Testis (tissue), 3 donors: ENCODE data around the gene FBXO40. TPM values are rescaled to one million over a fixed set of nuclear protein-coding genes. Genes with fewer than 3 reads are reported as not detected.
"Not testable (repeated sequence)": the region's sequence is repeated elsewhere in the genome, so short reads cannot be mapped to it uniquely, and the experiment has no call there.

Experiments used
- DNase-seq: peaks from one replicate; pipeline ENCODE4 v3.0.0-alpha.2; 2019
- H3K27ac ChIP-seq, 2 donors: fragments of 200-600 bp; sonication (generic); one replicate each; pipeline ENCODE4 v1.5.1; 2019
- H3K27me3 ChIP-seq: fragments of 200-600 bp; sonication (generic); one replicate; pipeline ENCODE4 v1.5.1; 2019
- H3K36me3 ChIP-seq: fragments of 200-600 bp; sonication (generic); one replicate; pipeline ENCODE4 v1.5.1; 2017; ENCODE audit warnings: low read depth; ENCODE audit errors: missing control alignments
- H3K4me1 ChIP-seq: fragments of 200-600 bp; sonication (generic); one replicate; pipeline ENCODE4 v1.5.1; 2019
- H3K4me3 ChIP-seq, 2 donors: fragments of 200-600 bp; sonication (generic); one replicate each; pipeline ENCODE4 v1.5.1; 2017 to 2019
- H3K9me3 ChIP-seq: fragments of 200-600 bp; sonication (generic); one replicate; pipeline ENCODE4 v1.5.1; 2017
- CTCF ChIP-seq, 3 experiments: fragments of 450-650 bp in 2 of 3; fragments of 200-600 bp in 1 of 3; sonication (generic) in 1 of 3; IDR thresholded peaks; one replicate each; pipeline ENCODE4 v1.5.1; 2016 to 2019; ENCODE audit warnings: antibody characterized with exemption in 3 of 3, mild to moderate bottlenecking in 2 of 3, moderate library complexity in 1 of 3
- POLR2A ChIP-seq: fragments of 450-650 bp; IDR thresholded peaks from one replicate; pipeline ENCODE4 v1.6.1; 2017; ENCODE audit warnings: antibody characterized with exemption, mild to moderate bottlenecking, moderate library complexity
- WGBS, 2 donors: methylation state at CpG; one replicate each; pipeline ENCODE4 v1.1.5; 2018; 5-methylcytosine and 5-hydroxymethylcytosine counted together
- intact Hi-C: fragments of 100-400 bp; cut with DNase I; formaldehyde crosslinking; loops from one replicate; pipeline ENCODE4 v1.15.1; 2023; ENCODE audit warnings: low total_unique reads
- polyA plus RNA-seq: library from polyadenylated mRNA; stranded (reverse); fragments of 350-450 nt; fragmentation: Illumina TruSeq; extraction: RNeasy Lipid Tissue Mini Kit (QIAGEN cat#74804); gene quantifications from one replicate; pipeline ENCODE4 v1.2.3, GENCODE V29; 2014; ENCODE audit warnings: low read depth, low replicate concordance; ENCODE audit not compliant: insufficient read depth
- total RNA-seq, 2 donors: library from RNA; depleted of rRNA; stranded (reverse); fragments of >200 nt; gene quantifications; one replicate each; pipeline ENCODE4 v1.2.3, GENCODE V29; 2016

FBXO40 gene
- total and polyA plus RNA-seq, 3 donors from 2014 or later = 0.31 to 0.68 (median 0.61) TPM

- Histone ChIP-seq H3K36me3 (no peaks in the 10 kb centered on the region), H3K4me1 (no peaks in the 10 kb centered on the region), H3K27me3 (no peaks in the 10 kb centered on the region), H3K4me3 (no peak overlapping the region), H3K27ac (no peak overlapping the region), H3K9me3 (no peaks in the 10 kb centered on the region)
- DNase-seq = no peak
- TF ChIP-seq POLR2A (no peak), CTCF (IDR thresholded peaks at IDR 0.05) (no peak)
- 76 to 89% methylated on average over 6 of the region's 6 CpGs for WGBS, 2 donors
- intact Hi-C loops = no loop called here
These were observed 18.7 kb upstream of the FBXO40 start for GRCh38 chr3:121574449-121574848.

GRCh38 chr3:121581691-121582090 is 11.5 kb upstream of the FBXO40 start:
- 67 to 69% methylated on average over 2 of the region's 2 CpGs for WGBS, 2 donors
- H3K4me3 ChIP-seq = no peak overlapping the region
- H3K9me3 ChIP-seq = no peaks in the 10 kb centered on the region
- H3K36me3 ChIP-seq = no peaks in the 10 kb centered on the region
- no peak overlapping the region for H3K27ac ChIP-seq
- no peaks in the 10 kb centered on the region for H3K4me1 ChIP-seq
- intact Hi-C loops = no loop called here
- no peak for TF ChIP-seq CTCF (IDR thresholded peaks at IDR 0.05)
- TF ChIP-seq POLR2A = no peak
- H3K27me3 ChIP-seq = no peaks in the 10 kb centered on the region
- DNase-seq = no peak

- intact Hi-C loops = no loop called here
- 91 to 100% methylated on average over 1 of the region's 1 CpG for WGBS, 2 donors
- no peak for DNase-seq
- H3K4me3 ChIP-seq = no peak overlapping the region
- H3K9me3 ChIP-seq = no peaks in the 10 kb centered on the region
- TF ChIP-seq CTCF (IDR thresholded peaks at IDR 0.05) (no peak), POLR2A (no peak)
- H3K4me1 ChIP-seq = no peaks in the 10 kb centered on the region
- H3K27me3 ChIP-seq = no peaks in the 10 kb centered on the region
- H3K27ac ChIP-seq = no peak overlapping the region
- H3K36me3 ChIP-seq = no peaks in the 10 kb centered on the region
These were observed 8.8 kb upstream of the FBXO40 start for GRCh38 chr3:121584418-121584817.

- intact Hi-C loops = not testable (repeated sequence)
These were observed 627 bp downstream of the FBXO40 start for GRCh38 chr3:121593806-121594205.

DNA sequence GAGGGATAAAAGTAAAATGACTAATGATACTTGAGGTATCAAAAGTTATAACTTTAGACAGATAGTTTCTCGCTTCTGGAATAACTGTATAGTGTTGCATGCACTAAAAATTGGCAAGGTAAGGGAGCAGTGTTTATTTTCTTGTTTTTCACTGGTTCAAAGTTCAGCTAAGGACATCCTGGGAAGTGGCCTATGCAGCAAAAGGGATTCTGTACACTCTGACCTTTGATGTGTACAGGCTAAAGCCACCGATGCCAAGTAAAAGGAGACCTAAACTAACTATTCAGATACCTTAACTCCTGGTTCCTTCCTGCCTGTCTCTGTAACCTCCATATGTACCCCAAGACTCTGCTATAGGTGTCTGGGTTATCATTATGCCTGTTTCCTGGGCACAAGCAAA is 1.7 kb downstream of the FBXO40 start:
- TF ChIP-seq CTCF (IDR thresholded peaks at IDR 0.05) (no peak), POLR2A (no peak)
- Histone ChIP-seq H3K27ac (no peak overlapping the region), H3K36me3 (no peaks in the 10 kb centered on the region), H3K27me3 (no peaks in the 10 kb centered on the region), H3K4me3 (no peak overlapping the region), H3K9me3 (no peaks in the 10 kb centered on the region), H3K4me1 (peaks cover 12% of the 10 kb centered on the region)
- no peak for DNase-seq
- WGBS, 2 donors = 64 to 67% methylated on average over 2 of the region's 2 CpGs
- intact Hi-C loops = no loop called here

More at GRCh38 chr3:121593806-121594205, 627 bp downstream of the FBXO40 start:
- DNase-seq, H3K9me3 ChIP-seq, H3K27ac ChIP-seq, H3K27me3 ChIP-seq, H3K4me3 ChIP-seq, H3K36me3 ChIP-seq: not testable (repeated sequence)
- peaks cover 12% of the 10 kb centered on the region for H3K4me1 ChIP-seq
- 84 to 91% methylated on average over 4 of the region's 4 CpGs for WGBS, 2 donors
